Urinary bladder (tissue), 4 donors: ENCODE measurements around the gene SNTG2. TPM values are rescaled to one million over a fixed set of nuclear protein-coding genes. Genes with fewer than 3 reads are reported as not detected.
"Not testable (repeated sequence)": the region's sequence is repeated elsewhere in the genome, so short reads cannot be mapped to it uniquely, and the experiment has no call there.

ENCODE experiments used
- DNase-seq: peaks from one replicate; pipeline ENCODE4 v3.0.0-alpha.2; 2015; ENCODE audit errors: extremely low spot score
- H3K27ac ChIP-seq: one replicate; pipeline ENCODE4 v1.5.1; 2013; ENCODE audit warnings: low read depth, mild to moderate bottlenecking, moderate library complexity
- H3K36me3 ChIP-seq: one replicate; pipeline ENCODE4 v1.6.1; 2013; ENCODE audit warnings: mild to moderate bottlenecking, moderate library complexity; ENCODE audit not compliant: insufficient read depth
- H3K4me1 ChIP-seq: one replicate; pipeline ENCODE4 v1.6.1; 2013; ENCODE audit warnings: mild to moderate bottlenecking, moderate library complexity; ENCODE audit not compliant: insufficient read depth
- H3K4me3 ChIP-seq: one replicate; pipeline ENCODE4 v1.5.1; 2013; ENCODE audit warnings: low read depth, low read length
- WGBS: extraction: QIAGEN DNeasy Blood & Tissue Kit; methylation state at CpG from one replicate; pipeline ENCODE4 v1.1.7; 2013; 5-methylcytosine and 5-hydroxymethylcytosine counted together
- polyA plus RNA-seq: library from polyadenylated mRNA; stranded (reverse); fragments of 200-250 nt; gene quantifications from one replicate; pipeline ENCODE4 v1.2.3, GENCODE V29; 2013
- total RNA-seq: library from RNA; depleted of rRNA; stranded (reverse); fragments of >200 nt; gene quantifications from one replicate; pipeline ENCODE4 v1.2.3, GENCODE V29; 2014
- donor health status: healthy with polysubstance abuse.
- donor health status: healthy.

Gene SNTG2
- total and polyA plus RNA-seq, 2 donors: 0.69 to 1.6 TPM

DNA sequence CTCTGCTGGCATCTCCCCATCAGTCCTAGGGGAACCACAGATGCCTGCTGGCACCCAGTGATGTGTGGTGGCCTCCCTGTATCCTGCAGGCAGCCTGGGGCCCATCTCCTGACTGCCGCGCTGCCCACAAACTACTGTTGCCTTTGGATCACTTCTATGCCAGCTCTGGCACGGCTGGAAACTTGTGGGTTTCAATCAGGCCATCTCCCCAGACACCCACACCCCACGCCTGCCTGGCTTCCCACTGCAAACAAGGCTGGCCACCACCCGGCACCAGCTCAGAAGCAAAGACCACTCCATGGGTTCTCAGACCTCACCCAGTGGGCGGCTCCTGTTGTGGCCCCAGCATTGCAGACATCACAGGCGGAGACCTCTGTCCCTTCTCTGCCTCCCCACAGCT lies 447.5 kb downstream of the SNTG2 start:
- no peak overlapping the region for H3K27ac ChIP-seq
- DNase-seq: no peak
- no peaks in the 10 kb centered on the region for H3K4me1 ChIP-seq
- H3K4me3 ChIP-seq: no peak overlapping the region
- H3K36me3 ChIP-seq: no peaks in the 10 kb centered on the region
- 87% methylated on average over 7 of the region's 7 CpGs for WGBS

DNA sequence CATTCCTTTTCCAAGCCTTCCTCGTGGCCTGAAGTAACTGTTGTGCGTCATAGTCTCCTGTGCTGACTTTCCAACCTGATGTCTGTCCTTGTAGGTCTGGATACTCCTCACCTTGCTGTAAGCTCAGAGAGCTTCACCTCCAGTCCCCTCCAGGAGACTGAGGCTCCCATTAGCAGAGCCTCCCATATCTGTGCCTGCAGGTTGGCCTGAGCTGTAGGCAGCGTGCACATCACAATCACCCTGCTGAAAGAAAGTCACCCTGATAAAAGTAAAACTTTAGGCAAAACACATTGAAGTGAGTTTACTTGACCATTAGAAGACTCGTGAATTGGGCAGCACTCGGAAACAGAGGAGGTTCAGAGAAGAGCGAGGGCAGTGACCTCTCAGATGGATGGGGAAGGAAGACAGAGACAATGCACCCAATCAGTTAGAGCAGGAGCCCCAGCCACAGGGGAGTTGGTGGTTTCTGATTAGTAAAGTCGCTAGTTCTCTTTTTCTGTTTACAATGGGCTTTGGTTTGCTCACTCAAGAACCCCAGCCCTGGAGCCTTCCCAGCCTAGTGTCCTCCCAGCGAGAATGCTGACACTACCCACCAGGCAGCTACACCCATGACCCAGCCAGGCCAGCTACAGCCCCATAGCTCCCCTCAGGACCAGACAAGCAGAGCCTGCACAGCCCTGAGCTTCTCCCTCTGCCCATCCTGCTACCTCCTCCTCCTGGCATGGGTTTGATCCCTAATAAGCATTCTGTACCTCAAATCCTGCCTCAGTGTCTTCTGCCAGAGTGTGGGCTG lies 450.5 kb downstream of the SNTG2 start:
- no peak overlapping the region for H3K4me3 ChIP-seq
- no peak for DNase-seq
- no peaks in the 10 kb centered on the region for H3K4me1 ChIP-seq
- no peaks in the 10 kb centered on the region for H3K36me3 ChIP-seq
- no peak overlapping the region for H3K27ac ChIP-seq
- WGBS: 61% methylated on average over 8 of the region's 8 CpGs

DNA sequence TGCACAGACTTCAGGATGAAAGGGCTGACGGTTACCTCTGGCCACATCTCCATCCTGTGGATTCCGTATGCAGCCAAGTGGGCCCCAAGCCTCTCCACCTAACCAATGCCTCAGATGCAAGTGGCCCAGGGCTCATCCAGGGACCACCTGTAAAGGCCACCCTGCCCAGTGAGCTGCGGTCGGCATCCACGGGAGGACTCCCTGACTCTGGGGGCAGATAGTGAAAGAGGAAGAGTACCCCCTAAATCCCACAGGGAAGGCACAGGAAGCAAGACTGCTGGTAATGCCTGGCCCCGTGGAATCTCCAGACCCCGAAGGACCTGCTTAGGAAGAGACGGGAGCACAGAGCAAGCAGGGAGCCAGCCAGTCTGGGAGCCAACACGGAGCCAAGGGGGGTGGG lies 451.4 kb downstream of the SNTG2 start:
- H3K36me3 ChIP-seq: no peaks in the 10 kb centered on the region

DNA sequence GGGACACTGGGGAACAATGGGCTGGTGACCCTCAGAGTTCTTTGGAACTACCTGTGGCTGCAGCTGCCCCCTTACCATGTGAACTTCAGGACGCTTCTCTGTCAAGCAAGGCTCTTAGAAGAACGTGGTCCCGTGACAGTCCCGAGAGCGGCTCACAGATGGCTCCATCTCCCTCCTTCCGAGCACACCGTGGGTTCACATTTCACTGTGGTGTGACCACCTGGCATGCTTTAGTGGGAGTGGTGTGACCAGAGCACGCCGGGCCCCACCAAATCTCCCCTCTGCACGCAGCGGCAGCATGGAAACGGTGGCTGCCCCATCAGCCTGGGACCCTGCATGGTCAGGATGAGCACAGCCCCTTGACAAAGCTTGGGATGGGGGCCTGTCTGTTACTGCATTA lies 452.9 kb downstream of the SNTG2 start:
- Histone ChIP-seq H3K27ac (no peak overlapping the region), H3K4me3 (no peak overlapping the region), H3K4me1 (no peaks in the 10 kb centered on the region), H3K36me3 (no peaks in the 10 kb centered on the region)
- WGBS: 91% methylated on average over 12 of the region's 12 CpGs
- no peak for DNase-seq

More for the DNA sequence above, 451.4 kb downstream of the SNTG2 start:
- no peak overlapping the region for H3K4me3 ChIP-seq
- WGBS: 75% methylated on average over 9 of the region's 9 CpGs
- no peak for DNase-seq
- H3K4me1 ChIP-seq: no peaks in the 10 kb centered on the region
- H3K27ac ChIP-seq: no peak overlapping the region

DNA sequence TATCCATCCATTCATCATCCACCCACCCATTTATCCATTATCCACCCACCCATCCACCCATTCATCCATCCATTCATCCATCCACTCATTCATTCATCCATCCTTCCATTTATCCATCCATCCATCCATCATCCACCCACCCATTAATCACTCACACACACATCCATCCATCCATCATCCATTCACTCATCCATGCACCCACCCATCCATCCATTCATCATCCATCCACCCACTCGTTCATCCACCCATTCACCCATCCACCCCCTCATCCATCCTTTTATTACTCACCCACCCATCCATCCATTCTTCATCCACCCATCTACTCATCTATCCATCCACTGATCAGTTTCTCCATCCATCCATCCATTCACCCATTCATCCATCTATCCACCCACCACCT lies 454.5 kb downstream of the SNTG2 start:
- H3K27ac ChIP-seq: no peak overlapping the region
- no peak overlapping the region for H3K4me3 ChIP-seq
- DNase-seq: no peak
- 88% methylated on average over 1 of the region's 1 CpG for WGBS
- H3K36me3 ChIP-seq: no peaks in the 10 kb centered on the region
- no peaks in the 10 kb centered on the region for H3K4me1 ChIP-seq

DNA sequence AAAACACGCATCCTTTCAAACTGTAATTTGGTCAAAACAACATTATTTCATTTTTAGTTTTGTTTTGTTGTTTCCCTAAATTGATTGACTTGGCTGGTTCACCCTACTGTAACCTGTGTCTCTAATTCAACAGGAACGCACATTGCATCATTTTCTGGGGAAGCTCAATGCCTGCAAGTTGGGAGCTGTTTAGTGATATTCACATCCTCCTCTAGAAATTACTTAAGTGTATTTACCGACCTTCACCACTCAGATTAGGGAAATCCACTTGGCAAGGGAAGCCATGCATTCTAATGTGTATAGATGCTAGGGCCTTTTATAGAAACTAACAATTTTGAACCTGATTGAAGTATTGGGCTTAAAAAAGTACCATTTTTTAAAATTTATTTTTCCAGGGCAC lies 455.3 kb downstream of the SNTG2 start:
- DNase-seq: no peak
- WGBS: 76% methylated on average over 3 of the region's 3 CpGs

DNA sequence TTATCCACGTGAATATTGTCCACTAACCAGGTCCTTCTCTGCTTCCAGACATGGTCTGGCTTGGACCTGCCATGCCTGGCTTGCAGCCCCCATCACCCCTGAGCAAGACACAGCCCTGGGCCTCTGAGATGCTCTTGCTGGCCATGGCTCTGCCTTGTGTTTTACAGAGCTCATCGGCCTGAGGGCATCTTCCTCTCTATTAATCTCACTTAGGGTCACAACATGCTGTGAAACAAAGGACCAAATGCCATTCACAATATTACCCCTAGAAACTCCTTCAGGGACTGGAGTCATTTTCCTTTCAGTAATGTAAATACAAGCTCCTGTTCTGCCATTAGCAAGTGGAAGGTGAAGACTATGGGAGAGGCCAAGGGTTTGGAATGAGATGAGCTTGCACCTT lies 455.8 kb downstream of the SNTG2 start:
- 87% methylated on average over 2 of the region's 2 CpGs for WGBS
- Histone ChIP-seq H3K36me3 (no peaks in the 10 kb centered on the region), H3K4me3 (no peak overlapping the region), H3K4me1 (no peaks in the 10 kb centered on the region), H3K27ac (no peak overlapping the region)
- no peak for DNase-seq

More for the DNA sequence above, 455.3 kb downstream of the SNTG2 start:
- H3K27ac ChIP-seq: no peak overlapping the region
- no peaks in the 10 kb centered on the region for H3K4me1 ChIP-seq
- no peak overlapping the region for H3K4me3 ChIP-seq
- H3K36me3 ChIP-seq: no peaks in the 10 kb centered on the region

DNA sequence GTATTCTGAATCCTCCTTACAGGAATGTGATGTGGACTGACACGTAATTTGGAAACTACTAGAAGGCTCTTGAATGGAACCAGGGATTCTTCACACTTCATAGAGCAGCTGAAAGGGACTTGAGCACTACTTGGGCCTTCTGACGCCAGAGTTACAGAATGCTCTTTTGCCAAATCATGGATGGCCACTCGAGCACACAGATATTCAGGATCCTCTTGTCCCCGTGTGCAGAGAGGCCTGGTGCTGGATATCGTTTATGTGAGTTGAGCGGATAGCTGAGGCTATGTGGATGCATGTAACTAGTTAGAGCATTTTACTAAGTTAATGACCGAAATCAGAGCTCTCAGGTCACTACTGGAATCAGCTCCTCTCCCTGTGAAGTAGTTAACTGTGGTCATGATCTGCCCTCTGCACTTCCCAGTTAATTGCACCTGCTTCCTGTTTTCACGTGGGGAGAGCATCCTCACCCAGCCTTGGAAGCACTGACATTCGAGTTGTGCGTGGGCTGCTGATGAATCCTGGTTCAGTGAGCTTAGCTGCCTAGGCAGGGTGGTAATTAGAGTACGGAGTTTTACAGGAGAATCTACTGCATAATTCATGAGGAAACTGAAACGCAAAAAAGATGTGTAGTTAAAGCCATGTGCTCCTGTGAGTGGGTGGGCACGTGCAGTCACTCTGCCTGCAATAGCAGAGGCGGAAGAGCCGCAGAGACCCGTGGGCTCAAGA lies 457.5 kb downstream of the SNTG2 start:
- no peak for DNase-seq
- Histone ChIP-seq H3K36me3 (no peaks in the 10 kb centered on the region), H3K27ac (no peak overlapping the region), H3K4me1 (no peaks in the 10 kb centered on the region), H3K4me3 (no peak overlapping the region)
- 64% methylated on average over 16 of the region's 16 CpGs for WGBS

DNA sequence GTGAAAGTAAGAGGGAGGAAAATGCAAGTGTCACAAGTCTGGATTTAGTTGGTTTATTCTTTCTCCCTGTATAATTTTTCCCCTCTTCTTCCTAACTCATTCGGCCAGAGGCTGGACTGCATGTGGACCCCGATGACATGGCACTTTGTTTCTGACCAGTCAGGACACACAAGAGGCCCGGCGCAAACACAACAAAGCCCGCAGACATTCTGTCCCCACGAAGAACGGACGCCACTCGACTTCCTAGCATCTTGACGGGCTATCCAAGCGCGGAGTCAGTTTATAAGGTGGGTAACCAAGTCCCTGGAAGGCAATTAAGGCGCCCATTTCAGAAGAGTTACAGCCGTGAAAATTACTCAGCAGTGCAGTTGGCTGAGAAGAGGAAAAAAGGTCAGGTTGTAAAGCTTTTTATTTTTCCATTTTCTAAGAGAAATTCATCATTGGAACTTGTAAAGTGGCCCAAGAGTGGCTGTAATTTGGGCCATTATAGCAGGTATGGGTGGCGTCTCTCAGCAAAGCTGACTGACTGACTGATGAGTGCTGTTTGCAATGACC lies 462.6 kb downstream of the SNTG2 start, which contains the start of gene TPO:
Gene TPO, plus strand, starts transcription at position 308 of the 555 bp plus-strand sequence. CDS start 946 bp downstream, outside the sequence.
- no peak for DNase-seq
- no peaks in the 10 kb centered on the region for H3K36me3 ChIP-seq
- no peak within 1 kb of the TSS for H3K27ac ChIP-seq
- 63% methylated on average over 15 of the region's 15 CpGs for WGBS
- H3K4me1 ChIP-seq: no peaks in the 10 kb centered on the region
- H3K4me3 ChIP-seq: no peak within 1 kb of the TSS

DNA sequence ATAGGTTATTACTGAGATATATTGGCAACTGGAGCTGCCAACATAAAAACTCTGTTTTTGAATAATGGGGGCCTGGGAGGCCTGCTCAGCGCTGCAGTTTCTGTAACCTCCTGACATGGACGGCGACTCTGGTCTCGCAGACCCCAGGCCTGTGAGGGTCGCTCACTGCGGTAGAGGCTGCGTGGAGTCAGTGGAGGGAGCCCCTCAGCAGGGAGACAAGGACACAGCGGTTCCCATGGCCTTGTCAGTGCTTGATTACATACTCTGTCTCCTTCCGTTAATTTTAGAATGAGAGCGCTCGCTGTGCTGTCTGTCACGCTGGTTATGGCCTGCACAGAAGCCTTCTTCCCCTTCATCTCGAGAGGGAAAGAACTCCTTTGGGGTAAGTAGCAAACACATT lies 463.5 kb downstream of the SNTG2 start:
- H3K36me3 ChIP-seq: no peaks in the 10 kb centered on the region
- DNase-seq: no peak
- 68% methylated on average over 13 of the region's 13 CpGs for WGBS
- H3K4me3 ChIP-seq: no peak overlapping the region
- H3K27ac ChIP-seq: no peak overlapping the region
- H3K4me1 ChIP-seq: no peaks in the 10 kb centered on the region

DNA sequence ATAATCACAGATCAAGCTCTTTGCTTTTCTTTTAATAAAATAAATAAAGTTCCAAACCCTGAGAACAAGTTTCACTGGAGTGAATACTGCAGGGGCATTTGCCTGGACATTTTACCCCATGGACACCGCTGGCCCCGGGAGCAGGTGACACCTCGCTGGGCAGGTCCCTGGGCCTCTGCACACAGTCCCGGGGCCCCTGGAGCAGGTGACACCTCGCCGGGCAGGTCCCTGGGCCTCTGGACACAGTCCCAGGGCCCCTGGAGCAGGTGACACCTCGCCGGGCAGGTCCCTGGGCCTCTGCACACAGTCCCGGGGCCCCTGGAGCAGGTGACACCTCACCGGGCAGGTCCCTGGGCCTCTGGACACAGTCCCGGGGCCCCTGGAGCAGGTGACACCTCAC lies 464.3 kb downstream of the SNTG2 start:
- not testable (repeated sequence) for H3K27ac ChIP-seq, H3K4me3 ChIP-seq, H3K36me3 ChIP-seq, DNase-seq, H3K4me1 ChIP-seq
- WGBS: 82% methylated on average over 11 of the region's 11 CpGs

DNA sequence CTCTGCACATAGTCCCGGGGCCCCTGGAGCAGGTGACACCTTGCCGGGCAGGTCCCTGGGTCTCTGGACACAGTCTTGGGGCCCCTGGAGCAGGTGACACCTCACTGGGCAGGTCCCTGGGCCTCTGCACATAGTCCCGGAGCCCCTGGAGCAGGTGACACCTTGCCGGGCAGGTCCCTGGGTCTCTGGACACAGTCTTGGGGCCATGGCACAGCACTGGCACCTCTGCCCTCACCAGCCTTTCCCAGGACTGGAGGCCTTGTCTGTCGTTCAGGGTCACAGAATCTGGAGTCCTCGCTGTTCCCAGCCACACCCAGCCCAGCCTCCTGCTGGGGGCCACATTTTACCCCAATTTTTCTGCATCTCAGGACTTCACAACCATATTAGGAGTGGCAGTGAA lies 464.9 kb downstream of the SNTG2 start:
- Histone ChIP-seq H3K27ac (no peak overlapping the region), H3K4me3 (no peak overlapping the region), H3K36me3 (no peaks in the 10 kb centered on the region), H3K4me1 (no peaks in the 10 kb centered on the region)
- WGBS: 75% methylated on average over 6 of the region's 6 CpGs
- no peak for DNase-seq
